Memory B cell (primary cell): ENCODE measurements around the gene CBX8.

Source experiments
- ATAC-seq: fragments of 150-1000 bp; cut with Tn5 transposase; 2 replicates; pipeline ENCODE4 v1.10.0; 2021; ENCODE audit warnings: low read depth, mild to moderate bottlenecking, moderate library complexity
- DNase-seq, 2 donors: peaks; one replicate each; pipeline ENCODE4 v3.0.0; 2022; ENCODE audit warnings: low spot score in 2 of 2
- H3K27ac Mint-ChIP-seq: one replicate; pipeline ENCODE4 v1.8.0; 2022; ENCODE audit warnings: mild to moderate bottlenecking, moderate library complexity, mixed read lengths
- H3K27me3 Mint-ChIP-seq: one replicate; pipeline ENCODE4 v1.8.0; 2022; ENCODE audit warnings: mixed read lengths
- H3K36me3 Mint-ChIP-seq: one replicate; pipeline ENCODE4 v1.8.0; 2022; ENCODE audit warnings: mild to moderate bottlenecking, mixed read lengths
- H3K4me1 Mint-ChIP-seq: one replicate; pipeline ENCODE4 v1.8.0; 2022; ENCODE audit warnings: mixed read lengths
- H3K4me3 Mint-ChIP-seq: one replicate; pipeline ENCODE4 v1.8.0; 2022; ENCODE audit warnings: mild to moderate bottlenecking, moderate library complexity, mixed read lengths
- H3K9me3 Mint-ChIP-seq: one replicate; pipeline ENCODE4 v1.8.0; 2022; ENCODE audit warnings: mixed read lengths

Gene CBX8

GRCh38 chr17:79791735-79792161 lies 5.1 kb downstream of the CBX8 start:
- DNase-seq: no peak
- Mint-ChIP-seq H3K4me3 (no peak overlapping the region), H3K27me3 (peaks cover 19% of the 10 kb centered on the region), H3K9me3 (no peaks in the 10 kb centered on the region), H3K36me3 (peaks cover 4% of the 10 kb centered on the region), H3K27ac (peak overlapping the region; percentile 31), H3K4me1 (peaks cover 8% of the 10 kb centered on the region)
- ATAC-seq: no peak

GRCh38 chr17:79790805-79791734 lies 5.8 kb downstream of the CBX8 start:
- H3K9me3 Mint-ChIP-seq: no peaks in the 10 kb centered on the region
- ATAC-seq (no peak), DNase-seq (no peak)
- H3K4me1 Mint-ChIP-seq: peaks cover 4% of the 10 kb centered on the region
- H3K27me3 Mint-ChIP-seq: peaks cover 24% of the 10 kb centered on the region
- H3K27ac Mint-ChIP-seq: no peak overlapping the region
- H3K36me3 Mint-ChIP-seq: peaks cover 4% of the 10 kb centered on the region
- H3K4me3 Mint-ChIP-seq: no peak overlapping the region

- Mint-ChIP-seq H3K36me3 (peaks cover 3% of the 10 kb centered on the region), H3K4me3 (no peak overlapping the region), H3K4me1 (peaks cover 2% of the 10 kb centered on the region), H3K27ac (no peak overlapping the region), H3K27me3 (peaks cover 26% of the 10 kb centered on the region), H3K9me3 (no peaks in the 10 kb centered on the region)
- ATAC-seq: peak; percentile 47
- DNase-seq: no peak
These were observed 6.7 kb downstream of the CBX8 start for GRCh38 chr17:79789943-79790804.

- peak overlapping the region; percentile 34 for H3K4me3 Mint-ChIP-seq
- peaks cover 2% of the 10 kb centered on the region for H3K4me1 Mint-ChIP-seq
- no peaks in the 10 kb centered on the region for H3K9me3 Mint-ChIP-seq
- H3K27ac Mint-ChIP-seq: no peak overlapping the region
- DNase-seq: no peak
- peaks cover 3% of the 10 kb centered on the region for H3K36me3 Mint-ChIP-seq
- no peak for ATAC-seq
- peaks cover 30% of the 10 kb centered on the region for H3K27me3 Mint-ChIP-seq
These were observed 7.6 kb downstream of the CBX8 start for GRCh38 chr17:79788989-79789942.

GRCh38 chr17:79788455-79788854 lies 8.4 kb downstream of the CBX8 start:
- Mint-ChIP-seq H3K4me1 (no peaks in the 10 kb centered on the region), H3K27me3 (peaks cover 32% of the 10 kb centered on the region), H3K36me3 (no peaks in the 10 kb centered on the region), H3K27ac (no peak overlapping the region), H3K4me3 (no peak overlapping the region), H3K9me3 (no peaks in the 10 kb centered on the region)
- no peak for ATAC-seq
- DNase-seq: no peak

GRCh38 chr17:79786930-79787643 lies 9.8 kb downstream of the CBX8 start:
- Mint-ChIP-seq H3K36me3 (no peaks in the 10 kb centered on the region), H3K4me3 (no peak overlapping the region), H3K27ac (no peak overlapping the region), H3K4me1 (peaks cover 4% of the 10 kb centered on the region), H3K27me3 (peaks cover 42% of the 10 kb centered on the region), H3K9me3 (no peaks in the 10 kb centered on the region)
- ATAC-seq (no peak), DNase-seq (no peak)

GRCh38 chr17:79785900-79786810 lies 10.7 kb downstream of the CBX8 start:
- no peaks in the 10 kb centered on the region for H3K9me3 Mint-ChIP-seq
- H3K4me1 Mint-ChIP-seq: peaks cover 6% of the 10 kb centered on the region
- H3K36me3 Mint-ChIP-seq: no peaks in the 10 kb centered on the region
- no peak overlapping the region for H3K27ac Mint-ChIP-seq
- ATAC-seq (no peak), DNase-seq (no peak)
- H3K27me3 Mint-ChIP-seq: peaks cover 46% of the 10 kb centered on the region
- no peak overlapping the region for H3K4me3 Mint-ChIP-seq

GRCh38 chr17:79785017-79785899 lies 11.6 kb downstream of the CBX8 start:
- no peak for ATAC-seq
- Mint-ChIP-seq H3K9me3 (no peaks in the 10 kb centered on the region), H3K27me3 (peaks cover 50% of the 10 kb centered on the region)

GRCh38 chr17:79784353-79785016 lies 12.4 kb downstream of the CBX8 start:
- Mint-ChIP-seq H3K4me1 (peaks cover 6% of the 10 kb centered on the region), H3K27ac (no peak overlapping the region), H3K36me3 (no peaks in the 10 kb centered on the region), H3K27me3 (peaks cover 55% of the 10 kb centered on the region), H3K4me3 (no peak overlapping the region), H3K9me3 (no peaks in the 10 kb centered on the region)
- DNase-seq: no peak
- no peak for ATAC-seq

More at GRCh38 chr17:79785017-79785899, 11.6 kb downstream of the CBX8 start:
- H3K36me3 Mint-ChIP-seq: no peaks in the 10 kb centered on the region
- H3K27ac Mint-ChIP-seq: no peak overlapping the region
- H3K4me1 Mint-ChIP-seq: peaks cover 6% of the 10 kb centered on the region
- no peak for DNase-seq
- H3K4me3 Mint-ChIP-seq: no peak overlapping the region

GRCh38 chr17:79783891-79784290 lies 13.0 kb downstream of the CBX8 start:
- H3K4me1 Mint-ChIP-seq: peaks cover 7% of the 10 kb centered on the region
- H3K36me3 Mint-ChIP-seq: no peaks in the 10 kb centered on the region
- H3K4me3 Mint-ChIP-seq: no peak overlapping the region
- ATAC-seq (no peak), DNase-seq (no peak)
- no peaks in the 10 kb centered on the region for H3K9me3 Mint-ChIP-seq
- H3K27me3 Mint-ChIP-seq: peaks cover 57% of the 10 kb centered on the region
- no peak overlapping the region for H3K27ac Mint-ChIP-seq
